HepG2 (cell line): ENCODE measurements around the gene CGNL1. TPM values are rescaled to one million over a fixed set of nuclear protein-coding genes. Genes with fewer than 3 reads are reported as not detected.

ENCODE experiments used
- ATAC-seq: fragments of 200-7000 bp; cut with Tn5 transposase; 3 replicates; pipeline ENCODE4 v1.9.1; 2020; ENCODE audit warnings: mild to moderate bottlenecking, moderate library complexity
- BruUV-seq: library from RNA; stranded (reverse); fragments of 400-500 nt; replicated peaks from 2 replicates; lab custom pipeline; 2021; lab: Mats Ljungman, UMichigan
- CTCF ChIA-PET: fragments of 300-600 bp; formaldehyde crosslinking; extraction: SDS; loops from one replicate; lab custom pipeline; 2021; ENCODE audit warnings: low total read pairs, inconsistent platforms, low intra/inter-chr PET ratio; lab: Yijun Ruan, JAX
- POLR2A ChIA-PET: fragments of 350-600 bp; sonication (Branson Sonifier 250); formaldehyde crosslinking; loops from one replicate; lab custom pipeline; 2020; ENCODE audit warnings: antibody characterized with exemption, inconsistent platforms; lab: Yijun Ruan, JAX
- DNase-seq: peaks from one replicate; pipeline ENCODE4 v3.0.0-alpha.2; 2015; ENCODE audit warnings: low spot score
- FAIRE-seq: peaks from 3 replicates; lab custom pipeline; 2011; peaks lifted over from hg19 to GRCh38; lab: Jason Lieb, UNC
- H2AFZ ChIP-seq: one replicate; pipeline ENCODE4 v1.6.1; 2011; ENCODE audit warnings: low read length, inconsistent platforms
- H3K27ac ChIP-seq: fragments of 300-600 bp; 3 replicates; pipeline ENCODE4 v1.8.0; 2011; ENCODE audit warnings: mixed run types, mild to moderate bottlenecking, mixed read lengths, low read length, inconsistent platforms; ENCODE audit not compliant: insufficient read depth; ENCODE audit errors: extremely low read length
- H3K27me3 ChIP-seq, 2 experiments: fragments of 200-600 bp in 1 of 2; 2 replicates in 1 of 2; 3 replicates in 1 of 2; pipeline versions ENCODE4 v1.6.0 to v1.8.0; 2011; ENCODE audit warnings: low read length in 2 of 2, mild to moderate bottlenecking in 2 of 2, moderate library complexity in 2 of 2, inconsistent platforms in 1 of 2; ENCODE audit not compliant: insufficient read depth in 2 of 2, control insufficient read depth in 1 of 2
- H3K36me3 ChIP-seq, 2 experiments: fragments of 200-600 bp in 1 of 2; replicated peaks in 1 of 2; 2 replicates in 1 of 2; 3 replicates in 1 of 2; pipeline versions ENCODE4 v1.5.1 to v1.8.0; 2011; ENCODE audit warnings: low read length in 2 of 2, inconsistent platforms in 1 of 2; ENCODE audit not compliant: insufficient read depth in 2 of 2, control insufficient read depth in 1 of 2
- H3K4me1 ChIP-seq: 2 replicates; pipeline ENCODE4 v1.5.1; 2012; ENCODE audit warnings: low read length, inconsistent platforms; ENCODE audit not compliant: insufficient read depth
- H3K4me2 ChIP-seq: 2 replicates; pipeline ENCODE4 v1.6.0; 2011; ENCODE audit warnings: low read depth, low read length, inconsistent platforms
- H3K4me3 ChIP-seq, 3 experiments: fragments of 200-600 bp in 1 of 3; sonication (generic), shearing (Covaris generic) in 1 of 3; replicated peaks in 1 of 3; 2 replicates each; pipeline ENCODE4 v1.5.1; 2011 to 2016; ENCODE audit warnings: low read length in 3 of 3, inconsistent platforms in 2 of 3, low read depth in 2 of 3, mild to moderate bottlenecking in 2 of 3, control low read depth in 1 of 3, mixed read lengths in 1 of 3; ENCODE audit not compliant: insufficient read depth in 1 of 3
- H3K79me2 ChIP-seq: one replicate; pipeline ENCODE4 v1.6.1; 2011; ENCODE audit warnings: low read length, inconsistent platforms; ENCODE audit not compliant: insufficient read depth
- H3K9ac ChIP-seq: 2 replicates; pipeline ENCODE4 v1.6.0; 2011; ENCODE audit warnings: mild to moderate bottlenecking, low read depth, low read length, inconsistent platforms; ENCODE audit not compliant: insufficient read depth
- H3K9me3 ChIP-seq: 2 replicates; pipeline ENCODE4 v1.5.1; 2012; ENCODE audit warnings: mild to moderate bottlenecking, low read length
- H4K20me1 ChIP-seq: 2 replicates; pipeline ENCODE4 v1.6.0; 2011; ENCODE audit warnings: inconsistent platforms, mild to moderate bottlenecking, low read length, moderate library complexity; ENCODE audit not compliant: insufficient read depth
- CEBPZ ChIP-seq: IDR thresholded peaks from 2 replicates; pipeline ENCODE4 v1.6.1; 2012; ENCODE audit warnings: low read length, improper control_type of control experiment
- KLF13 ChIP-seq: sonication (generic); formaldehyde crosslinking; IDR thresholded peaks from 2 replicates; pipeline ENCODE4 v1.4.0; 2020; ENCODE audit warnings: mild to moderate bottlenecking, missing genetic modification reagents
- NR2F6 ChIP-seq, 2 experiments: IDR thresholded peaks; 2 replicates each; pipeline ENCODE4 v1.6.1; 2016; ENCODE audit warnings: antibody characterized with exemption in 1 of 2, mild to moderate bottlenecking in 1 of 2
- SRSF4 ChIP-seq: fragments of 200-400 bp; formaldehyde crosslinking; IDR thresholded peaks from one replicate; pipeline ENCODE4 v1.6.1; 2018; ENCODE audit warnings: mild to moderate bottlenecking, low read depth, low read length, moderate library complexity; ENCODE audit not compliant: poor library complexity, severe bottlenecking
- TBP ChIP-seq: sonication (generic); formaldehyde crosslinking; IDR thresholded peaks from 2 replicates; pipeline ENCODE4 v1.5.0; 2020; ENCODE audit warnings: missing genetic modification reagents
- ZBTB10 ChIP-seq: sonication (generic); formaldehyde crosslinking; IDR thresholded peaks from 2 replicates; pipeline ENCODE4 v1.4.0; 2020; ENCODE audit warnings: missing genetic modification reagents, borderline replicate concordance
- ZFP41 ChIP-seq: sonication (generic); formaldehyde crosslinking; IDR thresholded peaks from 2 replicates; pipeline ENCODE4 v1.4.0; 2020; ENCODE audit warnings: mild to moderate bottlenecking, missing genetic modification reagents, borderline replicate concordance
- ZNF138 ChIP-seq: sonication (generic); formaldehyde crosslinking; IDR thresholded peaks from 2 replicates; pipeline ENCODE4 v1.5.0; 2020; ENCODE audit warnings: mild to moderate bottlenecking, low read depth, missing genetic modification reagents
- ZNF18 ChIP-seq: sonication (generic); formaldehyde crosslinking; IDR thresholded peaks from 2 replicates; pipeline ENCODE4 v1.8.0; 2022; ENCODE audit warnings: mild to moderate bottlenecking, missing genetic modification reagents; ENCODE audit not compliant: insufficient replicate concordance
- ZNF253 ChIP-seq: sonication (generic); formaldehyde crosslinking; IDR thresholded peaks from 2 replicates; pipeline ENCODE4 v1.8.0; 2022; ENCODE audit warnings: mild to moderate bottlenecking, missing genetic modification reagents, borderline replicate concordance
- ZNF296 ChIP-seq: sonication (generic); formaldehyde crosslinking; conservative IDR thresholded peaks from 2 replicates; pipeline ENCODE4 v1.5.0; 2020; ENCODE audit warnings: mild to moderate bottlenecking, missing genetic modification reagents
- ZNF547 ChIP-seq: sonication (generic); formaldehyde crosslinking; IDR thresholded peaks from 2 replicates; pipeline ENCODE4 v1.5.1; 2020; ENCODE audit warnings: mild to moderate bottlenecking, missing genetic modification reagents
- ZNF678 ChIP-seq: sonication (generic); formaldehyde crosslinking; IDR thresholded peaks from 2 replicates; pipeline ENCODE4 v1.4.0; 2020; ENCODE audit warnings: mild to moderate bottlenecking, missing genetic modification reagents
- WGBS: methylation state at CpG from one replicate; pipeline ENCODE4 v1.1.6; 2017; ENCODE audit warnings: low lambda C conversion rate; 5-methylcytosine and 5-hydroxymethylcytosine counted together
- in situ Hi-C: cut with HindIII; loops from 2 replicates; pipeline ENCODE4 v1.10.0; 2017; ENCODE audit warnings: low pct_unique_long_range_greater_than_20kb; ENCODE audit not compliant: extremely low pct_ligation_motif_present
- intact Hi-C: fragments of 100-400 bp; cut with micrococcal nuclease; formaldehyde crosslinking; loops from one replicate; pipeline ENCODE4 v1.10.0; 2022; ENCODE audit not compliant: unreplicated experiment
- polyA plus RNA-seq, 8 experiments: library from polyadenylated mRNA; depleted of rRNA in 3 of 8; stranded (reverse) in 7 of 8; unstranded in 1 of 8; fragments of >200 nt; fragmentation: Illumina TruSeq in 4 of 8; extraction: Trizol in 4 of 8; gene quantifications; 2 replicates each; pipeline versions ENCODE4 v1.2.1 to v1.2.3, GENCODE V29; 2011 to 2016; ENCODE audit warnings: low read depth in 4 of 8, missing spikeins in 1 of 8, mixed read lengths in 1 of 8; ENCODE audit not compliant: insufficient read depth in 1 of 8
- total RNA-seq, 5 experiments: library from RNA; depleted of rRNA; stranded (reverse); fragments of >200 nt; fragmentation: Illumina TruSeq; extraction: Trizol; gene quantifications; 2 replicates each; pipeline ENCODE4 v1.2.3, GENCODE V29; 2016; ENCODE audit warnings: low read depth in 1 of 5
- TF ChIP-seq, protein P1 (sequence below): sonication (generic); formaldehyde crosslinking; IDR thresholded peaks from 2 replicates; pipeline ENCODE4 v1.4.0; 2020; ENCODE audit warnings: missing genetic modification reagents
- TF ChIP-seq, protein P2 (sequence below): sonication (generic); formaldehyde crosslinking; IDR thresholded peaks from 2 replicates; pipeline ENCODE4 v1.5.0; 2020; ENCODE audit warnings: mild to moderate bottlenecking, missing genetic modification reagents

The CGNL1 gene
- total and polyA plus RNA-seq, 2 of the 13 experiments (the other 11 are each of a cell fraction or from before 2014, with no cell fraction given) = 5.6 to 15.6 TPM

DNA sequence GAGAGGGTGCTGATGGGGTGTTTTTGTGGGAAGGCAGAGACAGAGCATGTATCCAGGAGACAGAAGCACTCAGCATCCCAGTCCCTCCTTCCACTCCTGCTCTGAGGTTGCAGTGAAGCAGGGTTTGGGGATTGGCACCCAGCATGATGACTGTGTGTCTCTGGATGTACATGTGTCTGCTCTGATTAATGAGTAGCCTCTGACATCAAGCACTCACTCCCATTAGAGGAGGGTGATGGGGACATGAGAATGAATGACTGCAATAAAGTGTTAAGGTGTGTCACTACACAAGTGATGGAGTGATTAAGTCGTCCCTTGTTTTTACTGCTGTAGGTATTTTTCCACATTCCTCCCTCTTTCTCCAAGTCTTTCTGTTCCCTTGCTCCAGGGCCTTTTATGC, 205.8 kb downstream of the CGNL1 start:
- intact Hi-C loops (no loop called here), in situ Hi-C loops (no loop called here)
- FAIRE-seq (no peak), DNase-seq (no peak), ATAC-seq (no peak)
- no peak overlapping the region for H3K4me3 ChIP-seq
- CTCF ChIA-PET = no interaction called here
- peaks cover 20% of the 10 kb centered on the region for H3K9me3 ChIP-seq
- no peak overlapping the region for H3K9ac ChIP-seq
- no peaks in the 10 kb centered on the region for H3K27me3 ChIP-seq
- H3K36me3 ChIP-seq = no peaks in the 10 kb centered on the region
- no peaks in the 10 kb centered on the region for H4K20me1 ChIP-seq
- BruUV-seq = no TSS peak
- peaks cover 18% of the 10 kb centered on the region for H3K4me1 ChIP-seq
- no peak overlapping the region for H3K27ac ChIP-seq
- no peaks in the 10 kb centered on the region for H3K79me2 ChIP-seq
- POLR2A ChIA-PET = no interaction called here
- no peak overlapping the region for H3K4me2 ChIP-seq
- H2AFZ ChIP-seq = no peak overlapping the region
- 44% methylated on average over 1 of the region's 1 CpG for WGBS
- no peak for TF ChIP-seq SRSF4
- no peak for TF ChIP-seq ZNF296 (CRISPR knock-in tag)
- TF ChIP-seq ZNF253 (CRISPR knock-in tag) = no peak
- no peak for TF ChIP-seq NR2F6 (IDR thresholded peaks at IDR 0.05)
- no peak for TF ChIP-seq NR2F6 (CRISPR knock-in tag; IDR thresholded peaks at IDR 0.05)
- TF ChIP-seq ZFP41 (CRISPR knock-in tag) = no peak
- TF ChIP-seq ZBTB10 (CRISPR knock-in tag) = no peak
- TF ChIP-seq TBP (CRISPR knock-in tag) = no peak
- TF ChIP-seq ZNF678 (CRISPR knock-in tag) = no peak
- no peak for TF ChIP-seq ZNF138 (CRISPR knock-in tag)
- no peak for TF ChIP-seq KLF13 (CRISPR knock-in tag)
- TF ChIP-seq CEBPZ = no peak
- no peak for TF ChIP-seq ZNF547 (CRISPR knock-in tag)
- TF ChIP-seq, protein P1, sequence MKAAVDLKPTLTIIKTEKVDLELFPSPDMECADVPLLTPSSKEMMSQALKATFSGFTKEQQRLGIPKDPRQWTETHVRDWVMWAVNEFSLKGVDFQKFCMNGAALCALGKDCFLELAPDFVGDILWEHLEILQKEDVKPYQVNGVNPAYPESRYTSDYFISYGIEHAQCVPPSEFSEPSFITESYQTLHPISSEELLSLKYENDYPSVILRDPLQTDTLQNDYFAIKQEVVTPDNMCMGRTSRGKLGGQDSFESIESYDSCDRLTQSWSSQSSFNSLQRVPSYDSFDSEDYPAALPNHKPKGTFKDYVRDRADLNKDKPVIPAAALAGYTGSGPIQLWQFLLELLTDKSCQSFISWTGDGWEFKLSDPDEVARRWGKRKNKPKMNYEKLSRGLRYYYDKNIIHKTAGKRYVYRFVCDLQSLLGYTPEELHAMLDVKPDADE = no peak
- TF ChIP-seq, protein P2, sequence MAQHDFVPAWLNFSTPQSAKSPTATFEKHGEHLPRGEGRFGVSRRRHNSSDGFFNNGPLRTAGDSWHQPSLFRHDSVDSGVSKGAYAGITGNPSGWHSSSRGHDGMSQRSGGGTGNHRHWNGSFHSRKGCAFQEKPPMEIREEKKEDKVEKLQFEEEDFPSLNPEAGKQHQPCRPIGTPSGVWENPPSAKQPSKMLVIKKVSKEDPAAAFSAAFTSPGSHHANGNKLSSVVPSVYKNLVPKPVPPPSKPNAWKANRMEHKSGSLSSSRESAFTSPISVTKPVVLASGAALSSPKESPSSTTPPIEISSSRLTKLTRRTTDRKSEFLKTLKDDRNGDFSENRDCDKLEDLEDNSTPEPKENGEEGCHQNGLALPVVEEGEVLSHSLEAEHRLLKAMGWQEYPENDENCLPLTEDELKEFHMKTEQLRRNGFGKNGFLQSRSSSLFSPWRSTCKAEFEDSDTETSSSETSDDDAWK (CRISPR knock-in tag) = no peak
- TF ChIP-seq ZNF18 (CRISPR knock-in tag) = no peak
